Stimulated activated CD8-positive, alpha-beta memory T cell treated with anti-CD3 and anti-CD28 coated beads, Interleukin-4, amount 100 ng/mL, for 1 hour (primary cell): Measurements from ENCODE around the gene KRTAP5-3.
"Not testable (repeated sequence)": the region's sequence is repeated elsewhere in the genome, so short reads cannot be mapped to it uniquely, and the experiment has no call there.

Experiments used
- DNase-seq, 2 donors: peaks; one replicate each; pipeline ENCODE4 v3.0.0-alpha.2; 2020; ENCODE audit warnings: low read depth in 2 of 2, low spot score in 1 of 2

The KRTAP5-3 gene

GRCh38 chr11:1619449-1619848, 11.2 kb upstream of the KRTAP5-3 start:
- no peak for DNase-seq

- no peak for DNase-seq
Measured at GRCh38 chr11:1618231-1618630, 10.0 kb upstream of the KRTAP5-3 start.

GRCh38 chr11:1607901-1608300, 362 bp downstream of the KRTAP5-3 start:
- DNase-seq: not testable (repeated sequence)

- DNase-seq: not testable (repeated sequence)
Measured at GRCh38 chr11:1607156-1607845, 962 bp downstream of the KRTAP5-3 start.

GRCh38 chr11:1605923-1606322, 2.3 kb downstream of the KRTAP5-3 start:
- DNase-seq: not testable (repeated sequence)

GRCh38 chr11:1604711-1605110, 3.6 kb downstream of the KRTAP5-3 start:
- DNase-seq: no peak

- DNase-seq: no peak
Measured at GRCh38 chr11:1604181-1604580, 4.1 kb downstream of the KRTAP5-3 start.

- DNase-seq: no peak
Measured at GRCh38 chr11:1603629-1604028, 4.6 kb downstream of the KRTAP5-3 start.

- not testable (repeated sequence) for DNase-seq
Measured at GRCh38 chr11:1601663-1602062, 6.6 kb downstream of the KRTAP5-3 start.

- DNase-seq: no peak
Measured at GRCh38 chr11:1600626-1601025, 7.6 kb downstream of the KRTAP5-3 start.

- no peak for DNase-seq
Measured at GRCh38 chr11:1598816-1599215, 9.4 kb downstream of the KRTAP5-3 start.

GRCh38 chr11:1598406-1598805, 9.9 kb downstream of the KRTAP5-3 start:
- DNase-seq: not testable (repeated sequence)

GRCh38 chr11:1597994-1598380, 10.3 kb downstream of the KRTAP5-3 start, which contains the start of gene KRTAP5-2:
Gene KRTAP5-2, minus strand, starts transcription at chr11:1598294. Its CDS starts 44 bp downstream, at chr11:1598250.
- DNase-seq: no peak

GRCh38 chr11:1597331-1597993, 10.8 kb downstream of the KRTAP5-3 start:
- DNase-seq: no peak

- not testable (repeated sequence) for DNase-seq
Measured at GRCh38 chr11:1596576-1597121, 11.6 kb downstream of the KRTAP5-3 start.

GRCh38 chr11:1595994-1596575, 12.2 kb downstream of the KRTAP5-3 start:
- DNase-seq: not testable (repeated sequence)

- DNase-seq: no peak
Measured at GRCh38 chr11:1592628-1593027, 15.6 kb downstream of the KRTAP5-3 start.

- DNase-seq: no peak
Measured at GRCh38 chr11:1589996-1590395, 18.3 kb downstream of the KRTAP5-3 start.

GRCh38 chr11:1589191-1589963, 18.9 kb downstream of the KRTAP5-3 start:
- DNase-seq: not testable (repeated sequence)

GRCh38 chr11:1586699-1587098, 21.6 kb downstream of the KRTAP5-3 start:
- DNase-seq: no peak
